Amygdala (tissue), 56 donors: ENCODE data around the gene RREB1.
"Not testable (repeated sequence)": the region's sequence is repeated elsewhere in the genome, so short reads cannot be mapped to it uniquely, and the experiment has no call there.

Experiments used
- DNase-seq, 56 donors: peaks; one replicate each; lab custom pipeline; 2025; lab: John Stamatoyannopoulos, UW

Gene RREB1

GRCh38 chr6:7270320-7271204, 162.8 kb downstream of the RREB1 start:
- DNase-seq: no peak

GRCh38 chr6:7271205-7271534, 163.4 kb downstream of the RREB1 start:
- no peak for DNase-seq

- DNase-seq: no peak
These were observed 165.9 kb downstream of the RREB1 start for GRCh38 chr6:7273709-7274108.

- DNase-seq: not testable (repeated sequence)
These were observed 166.8 kb downstream of the RREB1 start for GRCh38 chr6:7274525-7274924.

GRCh38 chr6:7276199-7276524, 168.4 kb downstream of the RREB1 start:
- DNase-seq: no peak

- DNase-seq: no peak
These were observed 174.5 kb downstream of the RREB1 start for GRCh38 chr6:7282097-7282906.

- DNase-seq: no peak
These were observed 175.9 kb downstream of the RREB1 start for GRCh38 chr6:7283676-7284075.

GRCh38 chr6:7285416-7285815, 177.7 kb downstream of the RREB1 start:
- no peak for DNase-seq

- DNase-seq: no peak
These were observed 182.3 kb downstream of the RREB1 start for GRCh38 chr6:7290079-7290478.

- no peak for DNase-seq
These were observed 185.0 kb downstream of the RREB1 start for GRCh38 chr6:7292596-7293255.

- DNase-seq: no peak
These were observed 188.2 kb downstream of the RREB1 start for GRCh38 chr6:7295916-7296315.

GRCh38 chr6:7296602-7297001, 188.8 kb downstream of the RREB1 start:
- DNase-seq: no peak

GRCh38 chr6:7298113-7298512, 190.4 kb downstream of the RREB1 start:
- no peak for DNase-seq

GRCh38 chr6:7300926-7301325, 193.2 kb downstream of the RREB1 start:
- no peak for DNase-seq
